Measurements from ENCODE around the gene APLN.

Gene APLN

GRCh38 chrX:129650821-129651510, 3.8 kb downstream of the APLN start:
- no peak for DNase-seq (ENCODE audit: low read depth in 2 of 2)
- no peak for TF ChIP-seq CTCF (IDR thresholded peaks at IDR 0.05; ENCODE audit: low read depth, low read length)
- no peak overlapping the region for H3K4me3 ChIP-seq (replicated peaks in 1 of 2; ENCODE audit: low read depth in 2 of 2, low read length in 2 of 2)

- no peak overlapping the region for H3K4me3 ChIP-seq (replicated peaks in 1 of 2; ENCODE audit: low read depth in 2 of 2, low read length in 2 of 2)
- DNase-seq (ENCODE audit: low read depth in 2 of 2) = no peak
- TF ChIP-seq CTCF (IDR thresholded peaks at IDR 0.05; ENCODE audit: low read depth, low read length) = no peak
Observed at GRCh38 chrX:129650183-129650689, 4.5 kb downstream of the APLN start.

- no peak overlapping the region for H3K4me3 ChIP-seq (replicated peaks in 1 of 2; ENCODE audit: low read depth in 2 of 2, low read length in 2 of 2)
- no peak for TF ChIP-seq CTCF (IDR thresholded peaks at IDR 0.05; ENCODE audit: low read depth, low read length)
- DNase-seq (ENCODE audit: low read depth in 2 of 2) = peak in 1 of 2 donors; percentile 28
Observed at GRCh38 chrX:129649268-129650182, 5.2 kb downstream of the APLN start.

GRCh38 chrX:129648514-129649267, 6.1 kb downstream of the APLN start:
- no peak overlapping the region for H3K4me3 ChIP-seq (replicated peaks in 1 of 2; ENCODE audit: low read depth in 2 of 2, low read length in 2 of 2)
- no peak for TF ChIP-seq CTCF (IDR thresholded peaks at IDR 0.05; ENCODE audit: low read depth, low read length)
- no peak for DNase-seq (ENCODE audit: low read depth in 2 of 2)

- no peak for TF ChIP-seq CTCF (IDR thresholded peaks at IDR 0.05; ENCODE audit: low read depth, low read length)
- DNase-seq (ENCODE audit: low read depth in 2 of 2) = no peak
- H3K4me3 ChIP-seq (replicated peaks in 1 of 2; ENCODE audit: low read depth in 2 of 2, low read length in 2 of 2) = no peak overlapping the region
Observed at GRCh38 chrX:129647418-129648410, 7.0 kb downstream of the APLN start.

Measured in cardiac fibroblast (primary cell).